Natural killer cell (primary cell): ENCODE data around the gene UTP15. TPM values are rescaled to one million over a fixed set of nuclear protein-coding genes. Genes with fewer than 3 reads are reported as not detected.

Experiments
- ATAC-seq, 3 donors: fragments of 150-1000 bp in 2 of 3; fragments of 200-7000 bp in 1 of 3; cut with Tn5 transposase; 1 replicate in 1 of 3; 2 replicates in 2 of 3; pipeline ENCODE4 v1.10.0; 2021; ENCODE audit warnings: mild to moderate bottlenecking in 2 of 3, moderate library complexity in 2 of 3
- DNase-seq, 2 donors: peaks; one replicate each; pipeline versions ENCODE4 v3.0.0 to v3.0.0-alpha.2; 2013 to 2021; ENCODE audit warnings: mixed read lengths in 1 of 2
- H3K27ac ChIP-seq: one replicate; pipeline ENCODE4 v1.5.1; 2013; ENCODE audit warnings: mild to moderate bottlenecking, low read length
- H3K27me3 ChIP-seq: one replicate; pipeline ENCODE4 v1.6.1; 2013; ENCODE audit warnings: low read length; ENCODE audit not compliant: control insufficient read depth, insufficient read depth
- H3K36me3 ChIP-seq: one replicate; pipeline ENCODE4 v1.6.1; 2013; ENCODE audit warnings: low read length; ENCODE audit not compliant: control insufficient read depth, insufficient read depth
- H3K4me1 ChIP-seq: one replicate; pipeline ENCODE4 v1.6.1; 2013; ENCODE audit warnings: low read length; ENCODE audit not compliant: control insufficient read depth, insufficient read depth
- H3K4me3 ChIP-seq: one replicate; pipeline ENCODE4 v1.5.1; 2013; ENCODE audit warnings: low read length
- H3K9me3 ChIP-seq: one replicate; pipeline ENCODE4 v1.6.1; 2013; ENCODE audit warnings: low read length; ENCODE audit not compliant: control insufficient read depth, insufficient read depth
- H3K27ac Mint-ChIP-seq, 2 donors: one replicate each; pipeline ENCODE4 v1.8.0; 2022; ENCODE audit warnings: mild to moderate bottlenecking in 2 of 2, mixed read lengths in 2 of 2, moderate library complexity in 1 of 2
- H3K27me3 Mint-ChIP-seq, 2 donors: one replicate each; pipeline ENCODE4 v1.8.0; 2022; ENCODE audit warnings: low read depth in 2 of 2, mixed read lengths in 2 of 2
- H3K36me3 Mint-ChIP-seq: one replicate; pipeline ENCODE4 v1.8.0; 2022; ENCODE audit warnings: mixed read lengths
- H3K4me1 Mint-ChIP-seq, 2 donors: one replicate each; pipeline ENCODE4 v1.8.0; 2022; ENCODE audit warnings: mixed read lengths in 2 of 2
- H3K4me3 Mint-ChIP-seq: one replicate; pipeline ENCODE4 v1.8.0; 2022; ENCODE audit warnings: mild to moderate bottlenecking, moderate library complexity, mixed read lengths
- H3K9me3 Mint-ChIP-seq, 2 donors: one replicate each; pipeline ENCODE4 v1.8.0; 2022; ENCODE audit warnings: mixed read lengths in 2 of 2
- WGBS: methylation state at CpG from one replicate; pipeline ENCODE4 v1.1.7; 2013; ENCODE audit warnings: missing lambda C conversion rate; ENCODE audit not compliant: insufficient coverage; 5-methylcytosine and 5-hydroxymethylcytosine counted together
- intact Hi-C: fragments of 100-400 bp; cut with micrococcal nuclease; formaldehyde crosslinking; loops from one replicate; pipeline ENCODE4 v1.14.2; 2022
- total RNA-seq, 4 donors: library from RNA; stranded (reverse); fragments of 120-200 nt in 1 of 4; gene quantifications; one replicate each; pipeline versions ENCODE4 v1.2.3 to v1.2.4, GENCODE V29; 2013 to 2022
- TF ChIP-seq, protein P1 (sequence below): fragments of 200-600 bp; IDR thresholded peaks from one replicate; pipeline ENCODE4 v1.8.0; 2022; ENCODE audit warnings: antibody characterized with exemption

UTP15 gene
- total RNA-seq, 3 donors from 2014 or later (not counting 1 experiment from before 2014, with no cell fraction given) = 33.0 to 46.5 (median 40.9) TPM

GRCh38 chr5:73605223-73606087, 39.9 kb downstream of the UTP15 start:
- H3K4me1 Mint-ChIP-seq = peaks cover 15 to 23% of the 10 kb centered on the region in 2 donors
- peaks cover 2 to 6% of the 10 kb centered on the region in 2 donors for H3K27me3 Mint-ChIP-seq
- Histone ChIP-seq H3K4me3 (no peak overlapping the region), H3K36me3 (no peaks in the 10 kb centered on the region), H3K4me1 (no peaks in the 10 kb centered on the region), H3K27me3 (no peaks in the 10 kb centered on the region), H3K9me3 (no peaks in the 10 kb centered on the region), H3K27ac (no peak overlapping the region)
- H3K4me3 Mint-ChIP-seq = no peak overlapping the region
- peaks cover 9% of the 10 kb centered on the region for H3K36me3 Mint-ChIP-seq
- no peak for DNase-seq
- peak overlapping the region; percentile 6 to 53 for H3K27ac Mint-ChIP-seq
- intact Hi-C loops = no loop called here
- TF ChIP-seq, protein P1, sequence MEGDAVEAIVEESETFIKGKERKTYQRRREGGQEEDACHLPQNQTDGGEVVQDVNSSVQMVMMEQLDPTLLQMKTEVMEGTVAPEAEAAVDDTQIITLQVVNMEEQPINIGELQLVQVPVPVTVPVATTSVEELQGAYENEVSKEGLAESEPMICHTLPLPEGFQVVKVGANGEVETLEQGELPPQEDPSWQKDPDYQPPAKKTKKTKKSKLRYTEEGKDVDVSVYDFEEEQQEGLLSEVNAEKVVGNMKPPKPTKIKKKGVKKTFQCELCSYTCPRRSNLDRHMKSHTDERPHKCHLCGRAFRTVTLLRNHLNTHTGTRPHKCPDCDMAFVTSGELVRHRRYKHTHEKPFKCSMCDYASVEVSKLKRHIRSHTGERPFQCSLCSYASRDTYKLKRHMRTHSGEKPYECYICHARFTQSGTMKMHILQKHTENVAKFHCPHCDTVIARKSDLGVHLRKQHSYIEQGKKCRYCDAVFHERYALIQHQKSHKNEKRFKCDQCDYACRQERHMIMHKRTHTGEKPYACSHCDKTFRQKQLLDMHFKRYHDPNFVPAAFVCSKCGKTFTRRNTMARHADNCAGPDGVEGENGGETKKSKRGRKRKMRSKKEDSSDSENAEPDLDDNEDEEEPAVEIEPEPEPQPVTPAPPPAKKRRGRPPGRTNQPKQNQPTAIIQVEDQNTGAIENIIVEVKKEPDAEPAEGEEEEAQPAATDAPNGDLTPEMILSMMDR = no peak
- peaks cover 0 to 2% of the 10 kb centered on the region in 2 donors for H3K9me3 Mint-ChIP-seq
- WGBS = 94% methylated on average over 8 of the region's 8 CpGs
- ATAC-seq = peak in 1 of 3 donors; percentile 36

GRCh38 chr5:73606206-73606753, 40.7 kb downstream of the UTP15 start:
- WGBS = 92% methylated on average over 1 of the region's 3 CpGs
- H3K4me3 Mint-ChIP-seq = no peak overlapping the region
- no peak for DNase-seq
- peaks cover 15 to 23% of the 10 kb centered on the region in 2 donors for H3K4me1 Mint-ChIP-seq
- Histone ChIP-seq H3K9me3 (no peaks in the 10 kb centered on the region), H3K27me3 (no peaks in the 10 kb centered on the region), H3K36me3 (no peaks in the 10 kb centered on the region), H3K4me3 (no peak overlapping the region), H3K4me1 (no peaks in the 10 kb centered on the region), H3K27ac (no peak overlapping the region)
- H3K27me3 Mint-ChIP-seq = peaks cover 7 to 8% of the 10 kb centered on the region in 2 donors
- H3K27ac Mint-ChIP-seq = no peak overlapping the region
- intact Hi-C loops = no loop called here
- ATAC-seq = no peak
- peaks cover 0 to 2% of the 10 kb centered on the region in 2 donors for H3K9me3 Mint-ChIP-seq
- TF ChIP-seq, protein P1 = no peak
- peaks cover 9% of the 10 kb centered on the region for H3K36me3 Mint-ChIP-seq

- H3K9me3 ChIP-seq = no peaks in the 10 kb centered on the region
- no peaks in the 10 kb centered on the region for H3K4me1 ChIP-seq
- no peak overlapping the region for H3K4me3 Mint-ChIP-seq
- H3K27ac ChIP-seq = no peak overlapping the region
- TF ChIP-seq, protein P1 = no peak
- peaks cover 15 to 23% of the 10 kb centered on the region in 2 donors for H3K4me1 Mint-ChIP-seq
- H3K27ac Mint-ChIP-seq = no peak overlapping the region
- intact Hi-C loops = no loop called here
- peaks cover under 1% of the 10 kb centered on the region for H3K36me3 Mint-ChIP-seq
- ATAC-seq (no peak), DNase-seq (no peak)
- H3K4me3 ChIP-seq = no peak overlapping the region
- no peaks in the 10 kb centered on the region for H3K27me3 ChIP-seq
- no peaks in the 10 kb centered on the region for H3K9me3 Mint-ChIP-seq
- no peaks in the 10 kb centered on the region for H3K36me3 ChIP-seq
- H3K27me3 Mint-ChIP-seq = peaks cover 8 to 11% of the 10 kb centered on the region in 2 donors
These were observed 41.7 kb downstream of the UTP15 start for GRCh38 chr5:73607228-73607627.
